Smooth muscle cell (in vitro differentiated cells): ENCODE data around the gene LCT. TPM values are rescaled to one million over a fixed set of nuclear protein-coding genes. Genes with fewer than 3 reads are reported as not detected.

Experiments used
- DNase-seq: peaks from one replicate; lab custom pipeline; 2025; ENCODE audit not compliant: unreplicated experiment; lab: John Stamatoyannopoulos, UW
- H2AFZ ChIP-seq: fragments of 200-600 bp; sonication (generic); 2 replicates; pipeline ENCODE4 v1.6.0; 2016; ENCODE audit warnings: antibody characterized with exemption, low read depth, mild to moderate bottlenecking
- H3F3A ChIP-seq: fragments of 200-600 bp; sonication (generic); 2 replicates; pipeline ENCODE4 v1.6.0; 2017; ENCODE audit warnings: antibody characterized with exemption, low read depth
- H3K27ac ChIP-seq: fragments of 200-600 bp; sonication (generic); 2 replicates; pipeline ENCODE4 v1.5.1; 2016; ENCODE audit warnings: low read depth, mild to moderate bottlenecking
- H3K27me3 ChIP-seq: fragments of 200-600 bp; sonication (generic); 2 replicates; pipeline ENCODE4 v1.6.1; 2016; ENCODE audit warnings: low read depth, mild to moderate bottlenecking
- H3K36me3 ChIP-seq: fragments of 200-600 bp; sonication (generic); 2 replicates; pipeline ENCODE4 v1.5.1; 2016; ENCODE audit warnings: low read depth
- H3K4me1 ChIP-seq: fragments of 200-600 bp; sonication (generic); 2 replicates; pipeline ENCODE4 v1.5.1; 2016; ENCODE audit warnings: low read depth
- H3K4me2 ChIP-seq: fragments of 200-600 bp; sonication (generic); 2 replicates; pipeline ENCODE4 v1.6.0; 2016; ENCODE audit warnings: mild to moderate bottlenecking
- H3K4me3 ChIP-seq: fragments of 200-600 bp; sonication (generic); 2 replicates; pipeline ENCODE4 v1.5.1; 2016; ENCODE audit warnings: mild to moderate bottlenecking
- H3K79me2 ChIP-seq: fragments of 200-600 bp; sonication (generic); 2 replicates; pipeline ENCODE4 v1.6.0; 2016; ENCODE audit warnings: low read depth, mild to moderate bottlenecking
- H3K9ac ChIP-seq: fragments of 200-600 bp; sonication (generic); 2 replicates; pipeline ENCODE4 v1.6.0; 2016; ENCODE audit warnings: low read depth
- H3K9me3 ChIP-seq: fragments of 200-600 bp; sonication (generic); replicated peaks from 2 replicates; pipeline ENCODE4 v1.5.1; 2016; ENCODE audit warnings: low read depth
- H4K20me1 ChIP-seq: fragments of 200-600 bp; sonication (generic); 2 replicates; pipeline ENCODE4 v1.6.0; 2016; ENCODE audit warnings: low read depth
- CTCF ChIP-seq: fragments of 200-600 bp; sonication (generic); IDR thresholded peaks from 2 replicates; pipeline ENCODE4 v1.5.1; 2017; ENCODE audit warnings: borderline replicate concordance, mild to moderate bottlenecking, antibody characterized with exemption; ENCODE audit not compliant: insufficient read depth, poor library complexity, severe bottlenecking
- WGBS: methylation state at CpG from one replicate; pipeline ENCODE4 v1.1.7; 2016; ENCODE audit warnings: low lambda C conversion rate; 5-methylcytosine and 5-hydroxymethylcytosine counted together
- polyA plus RNA-seq: library from polyadenylated mRNA; unstranded; fragments of >200 nt; fragmentation: Nextera tagmentation; extraction: Ambion mirVana; gene quantifications from 2 replicates; pipeline ENCODE4 v1.2.1, GENCODE V29; 2016
- total RNA-seq: library from RNA; depleted of rRNA; stranded (reverse); fragments of >200 nt; gene quantifications from 2 replicates; pipeline ENCODE4 v1.2.3, GENCODE V29; 2014

The LCT gene
- total and polyA plus RNA-seq, 2 experiments from 2014 or later, result 0.31 TPM; not detected in 1

- Histone ChIP-seq H3K9me3 (no peaks in the 10 kb centered on the region), H2AFZ (no peak overlapping the region), H4K20me1 (no peaks in the 10 kb centered on the region), H3F3A (no peaks in the 10 kb centered on the region), H3K27me3 (no peaks in the 10 kb centered on the region), H3K9ac (no peak overlapping the region), H3K4me1 (no peaks in the 10 kb centered on the region), H3K4me2 (no peak overlapping the region), H3K36me3 (peaks cover 3% of the 10 kb centered on the region), H3K27ac (no peak overlapping the region), H3K79me2 (no peaks in the 10 kb centered on the region), H3K4me3 (no peak overlapping the region)
- no peak for DNase-seq
- 96% methylated on average over 3 of the region's 3 CpGs for WGBS
- TF ChIP-seq CTCF, result no peak
These were observed 8.3 kb upstream of the LCT start for GRCh38 chr2:135845257-135845656.

GRCh38 chr2:135844301-135844895, 7.4 kb upstream of the LCT start:
- no peak for TF ChIP-seq CTCF
- no peak overlapping the region for H3K9ac ChIP-seq
- DNase-seq, result no peak
- H3F3A ChIP-seq, result no peaks in the 10 kb centered on the region
- WGBS, result 66% methylated on average over 12 of the region's 12 CpGs
- no peak overlapping the region for H3K27ac ChIP-seq
- H3K27me3 ChIP-seq, result no peaks in the 10 kb centered on the region
- no peak overlapping the region for H2AFZ ChIP-seq
- no peak overlapping the region for H3K4me3 ChIP-seq
- no peaks in the 10 kb centered on the region for H3K4me1 ChIP-seq
- H3K79me2 ChIP-seq, result no peaks in the 10 kb centered on the region
- no peak overlapping the region for H3K4me2 ChIP-seq
- H3K36me3 ChIP-seq, result peaks cover 3% of the 10 kb centered on the region
- H4K20me1 ChIP-seq, result no peaks in the 10 kb centered on the region
- no peaks in the 10 kb centered on the region for H3K9me3 ChIP-seq

DNA sequence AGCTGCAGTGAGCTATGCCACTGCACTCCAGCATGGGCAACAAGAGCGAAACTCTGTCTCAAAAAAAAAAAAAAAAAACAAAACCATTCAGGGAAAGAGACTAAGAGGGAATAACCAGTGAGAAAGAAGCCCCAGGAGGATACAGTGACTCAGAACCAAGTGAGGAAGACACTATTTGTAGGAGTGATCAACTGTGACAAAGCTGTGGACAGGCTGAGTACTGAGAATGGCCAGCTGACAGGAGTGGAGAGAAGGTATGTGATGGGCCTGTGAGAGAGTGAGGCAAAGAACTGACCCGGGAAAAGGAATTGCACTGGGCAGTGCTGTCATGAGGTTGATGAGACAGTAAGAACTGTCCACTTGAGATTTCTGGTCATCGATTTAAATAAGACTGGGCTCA, 6.7 kb upstream of the LCT start:
- H3K9ac ChIP-seq, result no peak overlapping the region
- WGBS, result 91% methylated on average over 3 of the region's 3 CpGs
- H3K27me3 ChIP-seq, result no peaks in the 10 kb centered on the region
- no peaks in the 10 kb centered on the region for H4K20me1 ChIP-seq
- H3F3A ChIP-seq, result no peaks in the 10 kb centered on the region
- TF ChIP-seq CTCF, result no peak
- no peak overlapping the region for H3K27ac ChIP-seq
- no peaks in the 10 kb centered on the region for H3K9me3 ChIP-seq
- no peak overlapping the region for H2AFZ ChIP-seq
- no peaks in the 10 kb centered on the region for H3K4me1 ChIP-seq
- DNase-seq, result no peak
- no peaks in the 10 kb centered on the region for H3K79me2 ChIP-seq
- H3K4me3 ChIP-seq, result no peak overlapping the region
- no peaks in the 10 kb centered on the region for H3K36me3 ChIP-seq
- H3K4me2 ChIP-seq, result no peak overlapping the region

- no peak overlapping the region for H3K9ac ChIP-seq
- no peak overlapping the region for H3K27ac ChIP-seq
- no peaks in the 10 kb centered on the region for H3K4me1 ChIP-seq
- H4K20me1 ChIP-seq, result no peaks in the 10 kb centered on the region
- no peak for DNase-seq
- H2AFZ ChIP-seq, result no peak overlapping the region
- H3K4me3 ChIP-seq, result no peak overlapping the region
- WGBS, result 74% methylated on average over 2 of the region's 2 CpGs
- no peaks in the 10 kb centered on the region for H3K79me2 ChIP-seq
- H3K36me3 ChIP-seq, result no peaks in the 10 kb centered on the region
- TF ChIP-seq CTCF, result no peak
- no peaks in the 10 kb centered on the region for H3K27me3 ChIP-seq
- H3F3A ChIP-seq, result no peaks in the 10 kb centered on the region
- no peak overlapping the region for H3K4me2 ChIP-seq
- H3K9me3 ChIP-seq, result no peaks in the 10 kb centered on the region
These were observed 3.6 kb upstream of the LCT start for GRCh38 chr2:135840601-135841000.
